ENCODE results near the gene FBLN1.

FBLN1 gene

DNA sequence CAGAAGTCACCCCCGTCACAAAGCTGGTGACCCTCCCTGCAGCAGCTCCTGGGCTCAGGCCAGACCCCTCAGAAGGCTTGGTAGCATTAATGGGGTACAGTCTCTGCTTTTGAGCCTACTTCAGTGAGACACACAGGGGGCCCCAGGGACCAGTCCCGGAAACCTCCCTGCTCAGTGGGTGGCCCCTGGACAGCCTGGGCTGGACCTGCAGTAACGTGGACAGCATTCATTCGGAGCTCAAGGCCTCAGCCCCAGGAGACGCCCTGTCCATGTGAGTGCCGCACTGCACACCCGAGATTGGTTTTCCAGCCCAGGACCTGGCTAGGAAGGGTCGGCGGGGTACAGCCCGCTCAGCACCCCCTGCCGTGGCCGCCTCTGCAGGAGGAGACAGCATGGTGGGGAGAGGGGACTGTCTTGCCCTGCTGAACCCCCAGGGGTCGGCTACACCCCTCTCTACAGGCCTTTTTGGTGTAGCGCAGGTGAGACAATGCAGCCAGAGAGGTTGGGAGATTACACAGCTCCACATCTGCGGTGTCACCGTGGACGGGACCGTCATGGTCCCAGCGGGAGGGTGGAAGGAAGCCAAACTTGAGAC lies 83.4 kb downstream of the FBLN1 start:
- no peaks in the 10 kb centered on the region for H3K4me1 ChIP-seq (ENCODE audit: control insufficient read depth, insufficient read depth, low read length)
- peak; percentile 53 for TF ChIP-seq ZIC2 (tag by site-specific recombination; IDR thresholded peaks at IDR 0.05)
- no peak for TF ChIP-seq ZNF155 (tag by site-specific recombination; IDR thresholded peaks at IDR 0.05)
- no peak overlapping the region for H3K4me3 ChIP-seq (ENCODE audit: low read depth, low read length)
- CTCF ChIA-PET, result interaction anchor here (1.0 kb wide), 1 partner anchor 8 kb away, joined by 3 read pairs; no protein-coding TSS in a partner anchor
- no peaks in the 10 kb centered on the region for H3K36me3 ChIP-seq (ENCODE audit: control insufficient read depth in 2 of 2, insufficient read depth in 1 of 2, low read length in 2 of 2)
- H3K9me3 ChIP-seq (ENCODE audit: control insufficient read depth, insufficient read depth, low read depth, low read length), result no peaks in the 10 kb centered on the region
- POLR2A ChIA-PET, result no interaction called here
- H3K27ac ChIP-seq (ENCODE audit: extremely low read depth, low read depth, low read length), result no peak overlapping the region

DNA sequence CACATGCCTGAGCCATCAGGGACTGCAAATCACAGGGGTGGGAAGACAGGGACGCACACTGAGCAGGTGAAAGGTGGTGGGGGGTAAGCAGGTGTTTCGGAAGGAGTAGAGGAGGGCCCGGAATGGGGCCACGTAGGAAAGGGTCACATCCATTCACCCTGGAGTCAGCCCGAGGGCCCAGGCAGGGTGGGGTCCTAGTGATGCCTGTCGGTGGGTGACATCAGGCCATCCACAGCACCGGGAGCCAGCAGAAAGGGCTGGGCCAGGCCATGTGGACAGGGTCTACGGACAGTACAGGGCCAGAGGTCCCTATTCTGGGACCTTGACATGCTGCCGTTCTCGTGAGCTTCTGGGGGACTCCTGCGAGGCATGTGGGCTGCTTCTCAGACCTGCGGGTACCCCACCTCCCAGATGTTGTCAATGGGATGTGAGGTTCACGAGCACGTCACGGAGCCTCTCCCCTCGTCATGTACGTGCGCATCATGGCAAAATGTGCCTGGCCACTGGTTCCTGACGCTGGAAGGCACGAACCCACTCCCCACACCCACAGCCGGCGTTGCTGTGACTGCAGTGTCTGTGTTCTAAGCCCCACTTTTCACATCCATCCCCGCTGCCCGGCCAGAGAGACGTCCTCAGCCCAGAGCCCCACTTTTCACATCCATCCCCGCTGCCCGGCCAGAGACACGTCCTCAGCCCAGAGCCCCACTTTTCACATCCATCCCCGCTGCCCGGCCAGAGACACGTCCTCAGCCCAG lies 84.1 kb downstream of the FBLN1 start:
- POLR2A ChIA-PET, result no interaction called here
- Histone ChIP-seq H3K36me3 (ENCODE audit: control insufficient read depth in 2 of 2, insufficient read depth in 1 of 2, low read length in 2 of 2) (no peaks in the 10 kb centered on the region), H3K4me3 (ENCODE audit: low read depth, low read length) (no peak overlapping the region), H3K4me1 (ENCODE audit: control insufficient read depth, insufficient read depth, low read length) (no peaks in the 10 kb centered on the region), H3K9me3 (ENCODE audit: control insufficient read depth, insufficient read depth, low read depth, low read length) (no peaks in the 10 kb centered on the region), H3K27ac (ENCODE audit: extremely low read depth, low read depth, low read length) (no peak overlapping the region)
- CTCF ChIA-PET, result interaction anchor here (0.6 kb wide), 1 partner anchor 35 kb away, joined by 3 read pairs; no protein-coding TSS in a partner anchor
- TF ChIP-seq ZNF404 (tag by site-specific recombination; IDR thresholded peaks at IDR 0.05), result no peak
- TF ChIP-seq ZNF10 (tag by site-specific recombination; IDR thresholded peaks at IDR 0.05), result no peak
- TF ChIP-seq KLF8 (tag by site-specific recombination; IDR thresholded peaks at IDR 0.05), result no peak
- TF ChIP-seq ZNF391 (tag by site-specific recombination; IDR thresholded peaks at IDR 0.05; ENCODE audit: borderline replicate concordance, low read depth), result no peak
- TF ChIP-seq KLF1 (tag by site-specific recombination; IDR thresholded peaks at IDR 0.05), result no peak
- no peak for TF ChIP-seq ZNF629 (tag by site-specific recombination; IDR thresholded peaks at IDR 0.05)
- no peak for TF ChIP-seq ZNF211 (tag by site-specific recombination; IDR thresholded peaks at IDR 0.05; ENCODE audit: low read depth)
- no peak for TF ChIP-seq ZFP3 (tag by site-specific recombination; IDR thresholded peaks at IDR 0.05; ENCODE audit: low read depth)
- TF ChIP-seq ZFP37 (tag by site-specific recombination; IDR thresholded peaks at IDR 0.05), result no peak
- no peak for TF ChIP-seq ZNF248 (tag by site-specific recombination; IDR thresholded peaks at IDR 0.05)
- no peak for TF ChIP-seq ZNF791 (tag by site-specific recombination; IDR thresholded peaks at IDR 0.05)
- TF ChIP-seq, protein P1, sequence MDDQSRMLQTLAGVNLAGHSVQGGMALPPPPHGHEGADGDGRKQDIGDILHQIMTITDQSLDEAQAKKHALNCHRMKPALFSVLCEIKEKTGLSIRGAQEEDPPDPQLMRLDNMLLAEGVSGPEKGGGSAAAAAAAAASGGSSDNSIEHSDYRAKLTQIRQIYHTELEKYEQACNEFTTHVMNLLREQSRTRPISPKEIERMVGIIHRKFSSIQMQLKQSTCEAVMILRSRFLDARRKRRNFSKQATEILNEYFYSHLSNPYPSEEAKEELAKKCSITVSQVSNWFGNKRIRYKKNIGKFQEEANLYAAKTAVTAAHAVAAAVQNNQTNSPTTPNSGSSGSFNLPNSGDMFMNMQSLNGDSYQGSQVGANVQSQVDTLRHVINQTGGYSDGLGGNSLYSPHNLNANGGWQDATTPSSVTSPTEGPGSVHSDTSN (CRISPR knock-in tag; IDR thresholded peaks at IDR 0.05), result no peak

- Histone ChIP-seq H3K4me1 (ENCODE audit: control insufficient read depth, insufficient read depth, low read length) (no peaks in the 10 kb centered on the region), H3K36me3 (ENCODE audit: control insufficient read depth in 2 of 2, insufficient read depth in 1 of 2, low read length in 2 of 2) (no peaks in the 10 kb centered on the region), H3K9me3 (ENCODE audit: control insufficient read depth, insufficient read depth, low read depth, low read length) (no peaks in the 10 kb centered on the region), H3K27ac (ENCODE audit: extremely low read depth, low read depth, low read length) (no peak overlapping the region), H3K4me3 (ENCODE audit: low read depth, low read length) (no peak overlapping the region)
- no peak for TF ChIP-seq ZNF514 (tag by site-specific recombination; IDR thresholded peaks at IDR 0.05)
- TF ChIP-seq ZFP3 (tag by site-specific recombination; IDR thresholded peaks at IDR 0.05; ENCODE audit: low read depth), result peak; percentile 52; the same call in 1 of the 2 replicates
- CTCF ChIA-PET, result interaction anchor here (0.6 kb wide), 1 partner anchor 14 kb away, joined by 4 read pairs; no protein-coding TSS in a partner anchor
- POLR2A ChIA-PET, result no interaction called here
Observed at GRCh38 chr22:45587638-45588505, 85.2 kb downstream of the FBLN1 start.

DNA sequence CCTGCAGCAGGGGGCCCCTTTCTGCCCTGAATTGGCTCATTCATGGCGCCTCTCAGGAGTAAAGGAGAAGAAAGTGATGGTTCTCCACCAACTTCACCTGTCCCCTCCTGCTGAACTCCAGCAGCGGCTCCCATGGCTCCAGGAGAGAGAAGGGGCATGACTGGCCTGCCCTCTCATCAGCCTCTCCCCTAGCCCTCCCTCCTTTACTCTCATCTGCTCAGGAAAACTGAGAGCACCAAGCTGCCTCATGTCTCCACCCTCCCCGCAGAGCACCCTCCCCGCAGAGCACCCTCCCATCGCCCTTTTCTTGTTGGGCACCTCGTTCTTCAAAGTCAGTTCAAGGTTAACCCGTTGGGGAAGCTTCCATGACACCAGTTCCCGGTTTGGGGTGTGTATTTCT lies 86.9 kb downstream of the FBLN1 start:
- ChIA-PET CTCF (interaction anchor here (0.6 kb wide), 1 partner anchor 12 kb away, joined by 3 read pairs; no protein-coding TSS in a partner anchor), POLR2A (no interaction called here)
- Histone ChIP-seq H3K9me3 (ENCODE audit: control insufficient read depth, insufficient read depth, low read depth, low read length) (no peaks in the 10 kb centered on the region), H3K27ac (ENCODE audit: extremely low read depth, low read depth, low read length) (no peak overlapping the region), H3K36me3 (ENCODE audit: control insufficient read depth in 2 of 2, insufficient read depth in 1 of 2, low read length in 2 of 2) (no peaks in the 10 kb centered on the region), H3K4me1 (ENCODE audit: control insufficient read depth, insufficient read depth, low read length) (no peaks in the 10 kb centered on the region), H3K4me3 (ENCODE audit: low read depth, low read length) (no peak overlapping the region)
- no peak for TF ChIP-seq ZSCAN30 (tag by site-specific recombination; IDR thresholded peaks at IDR 0.05)
- no peak for TF ChIP-seq ZNF785 (tag by site-specific recombination; IDR thresholded peaks at IDR 0.05)
- no peak for TF ChIP-seq ZNF707 (tag by site-specific recombination; IDR thresholded peaks at IDR 0.05)
- no peak for TF ChIP-seq ZNF121 (tag by site-specific recombination; IDR thresholded peaks at IDR 0.05)
- no peak for TF ChIP-seq HOXD13 (CRISPR knock-in tag; IDR thresholded peaks at IDR 0.05; ENCODE audit: borderline replicate concordance)
- TF ChIP-seq ZNF184 (tag by site-specific recombination; IDR thresholded peaks at IDR 0.05), result no peak
- TF ChIP-seq ZFHX2 (tag by site-specific recombination; conservative IDR thresholded peaks at IDR 0.05), result no peak
- TF ChIP-seq YY2 (tag by site-specific recombination; IDR thresholded peaks at IDR 0.05), result no peak
- no peak for TF ChIP-seq ZNF155 (tag by site-specific recombination; IDR thresholded peaks at IDR 0.05)
- TF ChIP-seq ZNF658 (tag by site-specific recombination; IDR thresholded peaks at IDR 0.05), result no peak
- no peak for TF ChIP-seq ZNF302 (tag by site-specific recombination; IDR thresholded peaks at IDR 0.05; ENCODE audit: low read depth)
- TF ChIP-seq, protein P2, sequence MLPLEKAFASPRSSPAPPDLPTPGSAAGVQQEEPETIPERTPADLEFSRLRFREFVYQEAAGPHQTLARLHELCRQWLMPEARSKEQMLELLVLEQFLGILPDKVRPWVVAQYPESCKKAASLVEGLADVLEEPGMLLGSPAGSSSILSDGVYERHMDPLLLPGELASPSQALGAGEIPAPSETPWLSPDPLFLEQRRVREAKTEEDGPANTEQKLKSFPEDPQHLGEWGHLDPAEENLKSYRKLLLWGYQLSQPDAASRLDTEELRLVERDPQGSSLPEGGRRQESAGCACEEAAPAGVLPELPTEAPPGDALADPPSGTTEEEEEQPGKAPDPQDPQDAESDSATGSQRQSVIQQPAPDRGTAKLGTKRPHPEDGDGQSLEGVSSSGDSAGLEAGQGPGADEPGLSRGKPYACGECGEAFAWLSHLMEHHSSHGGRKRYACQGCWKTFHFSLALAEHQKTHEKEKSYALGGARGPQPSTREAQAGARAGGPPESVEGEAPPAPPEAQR (tag by site-specific recombination; IDR thresholded peaks at IDR 0.05), result no peak

Measured in HEK293 (cell line).